Endothelial cell of umbilical vein (primary cell): Measurements from ENCODE around the gene FAHD1. TPM values are rescaled to one million over a fixed set of nuclear protein-coding genes. Genes with fewer than 3 reads are reported as not detected.

Experiments
- BruUV-seq: library from RNA; stranded (reverse); fragments of 400-500 nt; replicated peaks from 2 replicates; lab custom pipeline; 2021; lab: Mats Ljungman, UMichigan
- CTCF ChIA-PET: fragments of 300-600, 350-600 bp; sonication (Branson Sonifier 250); formaldehyde crosslinking; loops from one replicate; lab custom pipeline; 2021; ENCODE audit warnings: antibody characterized with exemption, inconsistent platforms; lab: Charles Lee
- POLR2A ChIA-PET: fragments of 300-600, 350-600 bp; sonication (Branson Sonifier 250); formaldehyde crosslinking; loops from one replicate; lab custom pipeline; 2021; ENCODE audit warnings: antibody characterized with exemption, inconsistent platforms; lab: Charles Lee
- DNase-seq: peaks from one replicate; pipeline ENCODE4 v3.0.0-alpha.2; 2011; ENCODE audit warnings: low read depth, low spot score
- FAIRE-seq: peaks from 2 replicates; lab custom pipeline; 2011; peaks lifted over from hg19 to GRCh38; lab: Jason Lieb, UNC
- H2AFZ ChIP-seq: 2 replicates; pipeline ENCODE4 v1.6.0; 2012; ENCODE audit warnings: low read depth, low read length, control low read depth, inconsistent platforms
- H3K27ac ChIP-seq: 2 replicates; pipeline ENCODE4 v1.5.1; 2011; ENCODE audit warnings: low read depth, mild to moderate bottlenecking, control low read depth, low read length, moderate library complexity; ENCODE audit not compliant: insufficient read depth
- H3K27me3 ChIP-seq, 2 experiments: 2 replicates each; pipeline versions ENCODE4 v1.6.0 to v1.6.1; 2011; ENCODE audit warnings: low read length in 2 of 2, mixed read lengths in 1 of 2; ENCODE audit not compliant: control insufficient read depth in 2 of 2, insufficient read depth in 2 of 2
- H3K36me3 ChIP-seq, 2 experiments: 2 replicates in 1 of 2; 3 replicates in 1 of 2; pipeline ENCODE4 v1.5.1; 2011; ENCODE audit warnings: low read length in 2 of 2, mild to moderate bottlenecking in 1 of 2, moderate library complexity in 1 of 2; ENCODE audit not compliant: control insufficient read depth in 2 of 2, insufficient read depth in 2 of 2; ENCODE audit errors: extremely low read depth in 1 of 2
- H3K4me1 ChIP-seq: 3 replicates; pipeline ENCODE4 v1.5.1; 2011; ENCODE audit warnings: mild to moderate bottlenecking, low read length; ENCODE audit not compliant: control insufficient read depth, insufficient read depth; ENCODE audit errors: extremely low read depth
- H3K4me2 ChIP-seq: 2 replicates; pipeline ENCODE4 v1.6.1; 2011; ENCODE audit warnings: low read length, control low read depth, mixed read lengths; ENCODE audit not compliant: insufficient read depth
- H3K4me3 ChIP-seq, 3 experiments: fragments of 200-600 bp in 1 of 3; sonication (generic), shearing (Covaris generic) in 1 of 3; replicated peaks in 1 of 3; 2 replicates each; pipeline ENCODE4 v1.5.1; 2011 to 2016; ENCODE audit warnings: control low read depth in 3 of 3, low read length in 3 of 3, mild to moderate bottlenecking in 2 of 3, inconsistent platforms in 1 of 3, low read depth in 1 of 3, moderate library complexity in 1 of 3; ENCODE audit not compliant: insufficient read depth in 1 of 3
- H3K79me2 ChIP-seq: 2 replicates; pipeline ENCODE4 v1.6.0; 2012; ENCODE audit warnings: low read length, inconsistent platforms; ENCODE audit not compliant: control insufficient read depth, insufficient read depth
- H3K9ac ChIP-seq: replicated peaks from 2 replicates; pipeline ENCODE3; 2011; ENCODE audit warnings: low read length, control low read depth; ENCODE audit not compliant: insufficient read depth; ENCODE audit errors: extremely low read depth
- H3K9me1 ChIP-seq: replicated peaks from 3 replicates; pipeline ENCODE4 v1.6.0; 2011; ENCODE audit warnings: mild to moderate bottlenecking, low read length; ENCODE audit not compliant: control insufficient read depth, insufficient read depth; ENCODE audit errors: extremely low read depth
- H3K9me3 ChIP-seq: replicated peaks from 2 replicates; pipeline ENCODE4 v1.5.1; 2012; ENCODE audit warnings: low read length, inconsistent platforms; ENCODE audit not compliant: control insufficient read depth, insufficient read depth
- H4K20me1 ChIP-seq: replicated peaks from 2 replicates; pipeline ENCODE3; 2011; ENCODE audit warnings: mild to moderate bottlenecking, low read length; ENCODE audit not compliant: control insufficient read depth, insufficient read depth; ENCODE audit errors: extremely low read depth
- EZH2 ChIP-seq: IDR thresholded peaks from 2 replicates; pipeline ENCODE4 v1.6.1; 2012; ENCODE audit warnings: borderline replicate concordance, low read depth, mild to moderate bottlenecking, moderate library complexity, low read length, inconsistent platforms; ENCODE audit not compliant: severe bottlenecking
- FOS ChIP-seq: IDR thresholded peaks from 2 replicates; pipeline ENCODE4 v1.6.1; 2011; ENCODE audit warnings: mild to moderate bottlenecking, low read length, moderate library complexity, borderline replicate concordance; ENCODE audit not compliant: insufficient read depth
- GATA2 ChIP-seq: IDR thresholded peaks from 2 replicates; pipeline ENCODE4 v1.7.0; 2011; ENCODE audit warnings: low read depth, mild to moderate bottlenecking, moderate library complexity, mixed read lengths, low read length; ENCODE audit not compliant: insufficient read length, insufficient read depth
- JUN ChIP-seq: IDR thresholded peaks from 2 replicates; pipeline ENCODE4 v1.6.1; 2011; ENCODE audit warnings: borderline replicate concordance, low read depth; ENCODE audit not compliant: insufficient read length, insufficient read depth
- MYC ChIP-seq: IDR thresholded peaks from one replicate; pipeline ENCODE4 v1.6.1; 2011; ENCODE audit warnings: mild to moderate bottlenecking, low read depth, low read length
- POLR2A ChIP-seq: IDR thresholded peaks from 2 replicates; pipeline ENCODE4 v1.6.1; 2012; ENCODE audit warnings: low read depth, mild to moderate bottlenecking, control low read depth, low read length
- POLR2AphosphoS5 ChIP-seq: IDR thresholded peaks from 2 replicates; pipeline ENCODE4 v1.6.1; 2012; ENCODE audit warnings: low read depth, mild to moderate bottlenecking, control low read depth, low read length, moderate library complexity; ENCODE audit not compliant: insufficient read depth
- dilution Hi-C: fragments of 300-500 bp; cut with MboI; formaldehyde crosslinking; loops from one replicate; pipeline ENCODE4 v1.15.0; 2019; ENCODE audit warnings: low sequenced_read_pairs; ENCODE audit not compliant: extremely low pct_ligation_motif_present
- intact Hi-C: fragments of 100-400 bp; cut with micrococcal nuclease; formaldehyde crosslinking; loops from one replicate; pipeline ENCODE4 v1.10.0; 2022
- polyA plus RNA-seq, 4 experiments: library from polyadenylated mRNA; depleted of rRNA in 3 of 4; stranded (reverse) in 3 of 4; unstranded in 1 of 4; fragments of >200 nt; gene quantifications; 2 replicates each; pipeline versions ENCODE4 v1.2.1 to v1.2.3, GENCODE V29; 2011 to 2012; ENCODE audit warnings: missing spikeins in 1 of 4
- total RNA-seq: library from RNA; stranded (reverse); gene quantifications from 2 replicates; pipeline ENCODE4 v1.2.3, GENCODE V29; 2021
- TF ChIP-seq, protein P1 (sequence below), 2 donors: IDR thresholded peaks; 1 replicate in 1 of 2; 2 replicates in 1 of 2; pipeline ENCODE4 v1.5.1; 2011; ENCODE audit warnings: low read length in 2 of 2, mild to moderate bottlenecking in 2 of 2, moderate library complexity in 2 of 2, control low read depth in 1 of 2, inconsistent platforms in 1 of 2, low read depth in 1 of 2; ENCODE audit not compliant: insufficient read depth in 1 of 2; ENCODE audit errors: extremely low read depth in 1 of 2
- TF ChIP-seq, protein P2 (sequence below): IDR thresholded peaks from 2 replicates; pipeline ENCODE4 v1.6.1; 2011; ENCODE audit not compliant: insufficient read depth, insufficient read length

Gene FAHD1
- total and polyA plus RNA-seq, 2 donors (not counting 3 experiments of a cell fraction or from before 2014, with no cell fraction given), result 44.8 to 69.2 TPM

- Histone ChIP-seq H3K9me1 (no peaks in the 10 kb centered on the region), H3K27ac (no peak overlapping the region), H3K9me3 (no peaks in the 10 kb centered on the region), H4K20me1 (no peaks in the 10 kb centered on the region), H3K4me1 (peaks cover 8% of the 10 kb centered on the region), H3K79me2 (peaks cover 25% of the 10 kb centered on the region), H3K9ac (no peak overlapping the region), H2AFZ (no peak overlapping the region), H3K4me3 (no peak overlapping the region), H3K27me3 (no peaks in the 10 kb centered on the region), H3K36me3 (peaks cover 0 to 23% of the 10 kb centered on the region in 2 experiments), H3K4me2 (no peak overlapping the region)
- CTCF ChIA-PET, result no interaction called here
- no peak for FAIRE-seq
- POLR2A ChIA-PET, result no interaction called here
- TF ChIP-seq, protein P1, sequence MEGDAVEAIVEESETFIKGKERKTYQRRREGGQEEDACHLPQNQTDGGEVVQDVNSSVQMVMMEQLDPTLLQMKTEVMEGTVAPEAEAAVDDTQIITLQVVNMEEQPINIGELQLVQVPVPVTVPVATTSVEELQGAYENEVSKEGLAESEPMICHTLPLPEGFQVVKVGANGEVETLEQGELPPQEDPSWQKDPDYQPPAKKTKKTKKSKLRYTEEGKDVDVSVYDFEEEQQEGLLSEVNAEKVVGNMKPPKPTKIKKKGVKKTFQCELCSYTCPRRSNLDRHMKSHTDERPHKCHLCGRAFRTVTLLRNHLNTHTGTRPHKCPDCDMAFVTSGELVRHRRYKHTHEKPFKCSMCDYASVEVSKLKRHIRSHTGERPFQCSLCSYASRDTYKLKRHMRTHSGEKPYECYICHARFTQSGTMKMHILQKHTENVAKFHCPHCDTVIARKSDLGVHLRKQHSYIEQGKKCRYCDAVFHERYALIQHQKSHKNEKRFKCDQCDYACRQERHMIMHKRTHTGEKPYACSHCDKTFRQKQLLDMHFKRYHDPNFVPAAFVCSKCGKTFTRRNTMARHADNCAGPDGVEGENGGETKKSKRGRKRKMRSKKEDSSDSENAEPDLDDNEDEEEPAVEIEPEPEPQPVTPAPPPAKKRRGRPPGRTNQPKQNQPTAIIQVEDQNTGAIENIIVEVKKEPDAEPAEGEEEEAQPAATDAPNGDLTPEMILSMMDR (IDR thresholded peaks at IDR 0.05; ENCODE audit: extremely low read depth in 1 of 2, insufficient read depth in 1 of 2, low read depth in 1 of 2, low read length in 2 of 2), result peak in 1 of 2 donors; percentile 2
- TF ChIP-seq, protein P2, sequence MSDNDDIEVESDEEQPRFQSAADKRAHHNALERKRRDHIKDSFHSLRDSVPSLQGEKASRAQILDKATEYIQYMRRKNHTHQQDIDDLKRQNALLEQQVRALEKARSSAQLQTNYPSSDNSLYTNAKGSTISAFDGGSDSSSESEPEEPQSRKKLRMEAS, result no peak
- intact Hi-C loops, result loop anchor here (10.0 kb wide), 1 partner anchor 482 kb away; the partner anchor contains the start of gene UBE2I
- no peak for DNase-seq
- dilution Hi-C loops, result no loop called here
- no TSS peak for BruUV-seq
These were observed 40.6 kb upstream of the FAHD1 start for GRCh38 chr16:1786242-1787055.

GRCh38 chr16:1787056-1787321 lies 40.0 kb upstream of the FAHD1 start:
- dilution Hi-C loops (no loop called here), intact Hi-C loops (loop anchor here (10.0 kb wide), 1 partner anchor 482 kb away; the partner anchor contains the start of gene UBE2I)
- BruUV-seq, result no TSS peak
- POLR2A ChIA-PET, result no interaction called here
- Histone ChIP-seq H3K9me3 (no peaks in the 10 kb centered on the region), H3K4me3 (no peak overlapping the region), H3K27ac (no peak overlapping the region), H3K79me2 (peaks cover 25% of the 10 kb centered on the region), H3K4me1 (peaks cover 5% of the 10 kb centered on the region), H3K36me3 (peaks cover 0 to 23% of the 10 kb centered on the region in 2 experiments), H2AFZ (no peak overlapping the region), H3K4me2 (no peak overlapping the region), H3K9me1 (no peaks in the 10 kb centered on the region), H3K9ac (no peak overlapping the region), H3K27me3 (no peaks in the 10 kb centered on the region), H4K20me1 (no peaks in the 10 kb centered on the region)
- no peak for DNase-seq
- CTCF ChIA-PET, result no interaction called here
- TF ChIP-seq, protein P2, result no peak
- TF ChIP-seq, protein P1 (IDR thresholded peaks at IDR 0.05; ENCODE audit: extremely low read depth in 1 of 2, insufficient read depth in 1 of 2, low read depth in 1 of 2, low read length in 2 of 2), result no peak
- TF ChIP-seq GATA2 (no peak), POLR2AphosphoS5 (no peak), MYC (no peak), POLR2A (no peak), FOS (no peak), JUN (no peak), EZH2 (no peak)
- no peak for FAIRE-seq
